Mesenteric fat pad (tissue), 1 donor: ENCODE results near the gene KRTAP26-1. TPM values are rescaled to one million over a fixed set of nuclear protein-coding genes. Genes with fewer than 3 reads are reported as not detected.

Experiments used
- DNase-seq: peaks from one replicate; pipeline ENCODE4 v3.0.0-alpha.2; 2020; ENCODE audit warnings: low spot score
- total RNA-seq: library from RNA; stranded (reverse); fragmentation: NEBNext Ultra II Directional; extraction: Animal tissue kit (Norgen Biotek cat#: 25700); gene quantifications from one replicate; pipeline ENCODE4 v1.2.1, GENCODE V29; 2021
- donor health status: DM: yes; HTN: yes; CAD: no.

The KRTAP26-1 gene
- total RNA-seq, 1 donor from 2014 or later: not detected

DNA sequence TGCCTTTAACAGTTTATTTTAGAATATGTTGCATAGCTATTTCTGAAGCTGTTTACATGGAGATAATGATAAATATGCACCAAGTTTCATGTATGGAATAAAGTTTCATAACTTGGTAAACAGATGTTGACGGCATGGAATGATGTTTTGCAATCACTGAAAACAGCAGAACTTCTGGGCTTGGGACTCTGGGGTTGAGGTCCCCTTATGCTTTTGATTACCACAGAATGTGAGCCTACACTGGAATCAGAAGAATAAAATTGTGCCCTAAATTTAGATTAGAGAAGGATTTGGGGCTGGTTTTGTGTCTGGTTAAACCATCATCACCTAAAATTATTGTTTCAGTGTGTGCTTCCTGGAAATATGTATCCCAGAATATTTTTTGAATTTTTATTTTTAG, 48.5 kb downstream of the KRTAP26-1 start:
- DNase-seq: no peak

DNA sequence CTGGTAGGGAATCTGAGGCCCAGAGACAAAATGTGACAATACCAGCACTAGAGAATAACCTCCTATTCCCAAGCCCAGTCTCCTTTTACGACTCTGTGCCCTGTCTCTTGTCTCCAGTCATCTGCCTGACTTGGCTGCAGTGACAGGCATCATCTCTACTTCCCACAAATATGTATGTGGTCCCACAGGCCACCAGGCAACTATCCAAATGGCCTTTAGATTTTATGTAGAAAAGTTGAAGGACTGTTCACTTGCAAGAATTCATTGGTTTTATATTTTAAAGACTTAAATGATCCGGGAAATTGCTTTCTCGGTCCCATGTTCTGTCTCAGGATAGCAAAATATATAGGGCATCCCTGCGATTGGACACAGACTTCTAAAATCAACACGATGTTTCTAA, 49.0 kb downstream of the KRTAP26-1 start:
- no peak for DNase-seq

DNA sequence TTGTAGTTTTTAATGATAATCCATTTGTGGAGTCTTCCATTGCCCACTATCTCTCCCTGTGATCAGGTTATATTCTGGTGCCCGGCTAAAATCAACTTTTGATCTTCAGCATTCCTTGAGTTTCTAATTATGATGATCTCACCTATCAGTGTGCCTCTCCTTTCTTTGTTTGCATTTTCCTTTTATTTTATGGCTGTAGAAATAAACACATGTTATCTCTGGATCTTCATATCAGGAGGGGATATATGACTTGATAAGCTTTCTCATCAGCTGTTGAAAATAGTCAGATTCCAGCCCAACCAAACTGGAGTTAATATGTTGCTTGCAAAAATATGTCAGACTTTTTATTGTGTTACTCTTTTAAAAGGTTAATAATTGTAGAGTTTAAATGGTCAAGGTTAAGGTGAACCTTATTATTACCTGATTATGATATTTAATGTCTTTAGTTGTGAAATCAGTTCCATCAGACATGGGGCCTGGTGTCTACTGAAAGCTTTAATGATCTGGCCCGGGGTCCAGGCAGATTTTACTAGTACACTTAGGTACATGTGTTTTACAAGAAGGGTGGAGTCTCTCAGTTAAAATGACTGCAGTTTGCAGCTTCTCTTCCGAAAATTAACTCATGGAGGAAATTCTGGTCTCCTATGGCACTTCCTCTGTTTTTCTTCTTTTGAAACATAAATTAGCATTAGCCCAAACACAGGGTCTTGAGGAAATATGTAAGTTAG, 50.1 kb downstream of the KRTAP26-1 start:
- DNase-seq: no peak

Other genes starting within 250 kb of the KRTAP26-1 start
- gene CLDN17, start 153.5 kb downstream of the KRTAP26-1 start, total RNA-seq: not detected
- gene CLDN8, start 104.2 kb downstream of the KRTAP26-1 start, total RNA-seq: not detected
- not detected for gene KRTAP24-1, start 37.4 kb downstream of the KRTAP26-1 start, total RNA-seq
- not detected for gene KRTAP25-1, start 30.8 kb downstream of the KRTAP26-1 start, total RNA-seq
- gene KRTAP27-1, start 17.4 kb upstream of the KRTAP26-1 start, total RNA-seq: not detected
- gene KRTAP23-1, start 28.3 kb upstream of the KRTAP26-1 start, total RNA-seq: not detected
- gene KRTAP13-2, start 52.0 kb upstream of the KRTAP26-1 start, total RNA-seq: not detected
- not detected for gene KRTAP13-1, start 75.7 kb upstream of the KRTAP26-1 start, total RNA-seq
- gene KRTAP13-3, start 105.6 kb upstream of the KRTAP26-1 start, total RNA-seq: not detected
- not detected for gene KRTAP13-4, start 109.9 kb upstream of the KRTAP26-1 start, total RNA-seq
- not detected for gene KRTAP15-1, start 120.0 kb upstream of the KRTAP26-1 start, total RNA-seq
- gene KRTAP19-1, start 160.1 kb upstream of the KRTAP26-1 start, total RNA-seq: not detected
- gene KRTAP19-2, start 167.1 kb upstream of the KRTAP26-1 start, total RNA-seq: not detected
- not detected for gene KRTAP19-3, start 171.7 kb upstream of the KRTAP26-1 start, total RNA-seq
- not detected for gene KRTAP19-4, start 176.8 kb upstream of the KRTAP26-1 start, total RNA-seq
- gene KRTAP19-5, start 181.8 kb upstream of the KRTAP26-1 start, total RNA-seq: not detected
- gene KRTAP19-6, start 221.5 kb upstream of the KRTAP26-1 start, total RNA-seq: not detected
- gene KRTAP19-7, start 241.0 kb upstream of the KRTAP26-1 start, total RNA-seq: not detected